ENCODE results near the gene GNL2.

GRCh38 chr1:37519613-37520012 lies 76.1 kb downstream of the GNL2 start:
- TF ChIP-seq CTCF (IDR thresholded peaks at IDR 0.05; ENCODE audit: insufficient read depth, low read length) = no peak
- TF ChIP-seq POLR2AphosphoS5 (IDR thresholded peaks at IDR 0.05; ENCODE audit: low read depth) = no peak
- no peak for TF ChIP-seq REST (IDR thresholded peaks at IDR 0.05; ENCODE audit: insufficient replicate concordance, low read depth)
- TF ChIP-seq GABPA (IDR thresholded peaks at IDR 0.05; ENCODE audit: low read depth) = no peak
